Transverse colon (tissue), 4 donors: ENCODE measurements around the gene SFXN5. TPM values are rescaled to one million over a fixed set of nuclear protein-coding genes. Genes with fewer than 3 reads are reported as not detected.

Source experiments
- DNase-seq: peaks from one replicate; pipeline ENCODE4 v3.0.0-alpha.2; 2019
- H3K27ac ChIP-seq, 4 donors: fragments of 200-600 bp; sonication (generic); 2 replicates each; pipeline ENCODE4 v1.5.1; 2016 to 2018; ENCODE audit warnings: inconsistent platforms in 4 of 4
- H3K27me3 ChIP-seq: fragments of 200-600 bp; sonication (generic); 2 replicates; pipeline ENCODE4 v1.5.1; 2017; ENCODE audit warnings: inconsistent platforms
- H3K36me3 ChIP-seq, 4 donors: fragments of 200-600 bp; sonication (generic); 2 replicates each; pipeline ENCODE4 v1.5.1; 2017 to 2019; ENCODE audit warnings: inconsistent platforms in 4 of 4
- H3K4me1 ChIP-seq, 4 donors: fragments of 200-600 bp; sonication (generic); 2 replicates each; pipeline ENCODE4 v1.5.1; 2017 to 2020; ENCODE audit warnings: inconsistent platforms in 4 of 4
- H3K4me3 ChIP-seq, 4 donors: fragments of 200-600 bp; sonication (generic); 1 replicate in 1 of 4; 2 replicates in 3 of 4; pipeline versions ENCODE4 v1.5.1 to v1.6.1; 2017 to 2019; ENCODE audit warnings: inconsistent platforms in 4 of 4
- H3K9me3 ChIP-seq, 2 donors: fragments of 200-600 bp; sonication (generic); 2 replicates each; pipeline ENCODE4 v1.5.1; 2017 to 2019; ENCODE audit warnings: inconsistent platforms in 2 of 2
- EP300 ChIP-seq: sonication (generic); formaldehyde crosslinking; IDR thresholded peaks from one replicate; pipeline ENCODE4 v1.6.1; 2017; ENCODE audit warnings: antibody characterized with exemption, low read depth
- POLR2A ChIP-seq: fragments of 450-650 bp; IDR thresholded peaks from one replicate; pipeline ENCODE4 v1.6.1; 2016; ENCODE audit warnings: antibody characterized with exemption, mild to moderate bottlenecking, moderate library complexity
- POLR2AphosphoS5 ChIP-seq, 3 donors: sonication (generic); formaldehyde crosslinking; IDR thresholded peaks; one replicate each; pipeline ENCODE4 v1.6.1; 2016; ENCODE audit warnings: antibody characterized with exemption in 3 of 3
- WGBS, 2 donors: methylation state at CpG; one replicate each; pipeline ENCODE4 v1.1.5; 2018; ENCODE audit warnings: low coverage in 1 of 2; 5-methylcytosine and 5-hydroxymethylcytosine counted together
- in situ Hi-C, 4 donors: fragments of 200-750 bp; cut with MboI; loops; one replicate each; pipeline versions ENCODE4 v1.15.0 to v1.15.1; 2017; ENCODE audit warnings: low sequenced_read_pairs in 3 of 4, low pct_ligation_motif_present in 1 of 4, low pct_unique_long_range_greater_than_20kb in 1 of 4
- intact Hi-C: fragments of 100-400 bp; cut with DNase I; formaldehyde crosslinking; loops from one replicate; pipeline ENCODE4 v1.15.1; 2023; ENCODE audit warnings: low total_unique reads
- total RNA-seq, 4 donors: library from RNA; depleted of rRNA; stranded (reverse); fragments of >200 nt; gene quantifications; one replicate each; pipeline ENCODE4 v1.1.0, GENCODE V29; 2016
- TF ChIP-seq, protein P1 (sequence below), 5 experiments: fragments of 200-600 bp in 3 of 5; fragments of 450-650 bp in 2 of 5; sonication (generic) in 3 of 5; IDR thresholded peaks; 1 replicate in 2 of 5; 2 replicates in 3 of 5; pipeline ENCODE4 v1.5.1; 2016 to 2017; ENCODE audit warnings: antibody characterized with exemption in 5 of 5, inconsistent platforms in 3 of 5, mild to moderate bottlenecking in 2 of 5, moderate library complexity in 1 of 5

Gene SFXN5
- total RNA-seq, 4 donors from 2014 or later = 12.3 to 98.4 (median 42.7) TPM

DNA sequence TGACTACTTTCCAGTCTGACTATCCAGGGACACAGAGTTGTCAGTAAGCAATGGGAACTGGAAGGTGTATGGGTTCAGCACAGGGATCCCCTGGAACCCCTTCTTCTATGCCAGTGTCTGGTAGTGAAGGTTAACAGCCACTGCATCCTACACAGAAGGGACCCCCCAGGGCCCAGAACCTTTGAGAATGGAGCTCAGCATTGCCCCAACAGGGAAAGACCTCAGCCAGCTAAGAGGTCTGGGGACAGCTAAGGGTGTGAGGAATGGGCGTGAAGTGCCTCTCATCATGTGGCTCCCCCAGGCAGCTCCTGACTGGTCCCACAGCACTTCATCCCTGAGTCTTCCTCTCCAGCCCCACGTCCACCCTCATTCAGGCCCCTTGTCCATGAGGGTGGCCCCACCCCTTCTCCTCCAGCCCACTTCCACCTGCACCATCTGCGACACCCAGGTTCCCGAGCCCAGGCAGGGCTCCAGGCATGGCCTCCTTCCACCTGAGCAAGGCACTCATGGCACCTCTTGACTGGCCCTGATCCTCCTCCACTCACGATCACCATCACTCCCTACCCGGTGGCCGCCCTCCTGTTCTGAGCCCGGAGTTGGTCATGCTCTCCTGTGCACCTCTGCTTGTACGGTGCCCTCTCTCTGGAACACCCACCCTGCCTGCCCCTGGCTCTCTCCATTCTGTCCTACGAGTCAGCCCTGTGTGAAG lies 77.1 kb downstream of the SFXN5 start:
- TF ChIP-seq EP300 = no peak
- no peak for TF ChIP-seq POLR2A
- no peak for TF ChIP-seq POLR2AphosphoS5 (IDR thresholded peaks at IDR 0.05)
- TF ChIP-seq, protein P1, sequence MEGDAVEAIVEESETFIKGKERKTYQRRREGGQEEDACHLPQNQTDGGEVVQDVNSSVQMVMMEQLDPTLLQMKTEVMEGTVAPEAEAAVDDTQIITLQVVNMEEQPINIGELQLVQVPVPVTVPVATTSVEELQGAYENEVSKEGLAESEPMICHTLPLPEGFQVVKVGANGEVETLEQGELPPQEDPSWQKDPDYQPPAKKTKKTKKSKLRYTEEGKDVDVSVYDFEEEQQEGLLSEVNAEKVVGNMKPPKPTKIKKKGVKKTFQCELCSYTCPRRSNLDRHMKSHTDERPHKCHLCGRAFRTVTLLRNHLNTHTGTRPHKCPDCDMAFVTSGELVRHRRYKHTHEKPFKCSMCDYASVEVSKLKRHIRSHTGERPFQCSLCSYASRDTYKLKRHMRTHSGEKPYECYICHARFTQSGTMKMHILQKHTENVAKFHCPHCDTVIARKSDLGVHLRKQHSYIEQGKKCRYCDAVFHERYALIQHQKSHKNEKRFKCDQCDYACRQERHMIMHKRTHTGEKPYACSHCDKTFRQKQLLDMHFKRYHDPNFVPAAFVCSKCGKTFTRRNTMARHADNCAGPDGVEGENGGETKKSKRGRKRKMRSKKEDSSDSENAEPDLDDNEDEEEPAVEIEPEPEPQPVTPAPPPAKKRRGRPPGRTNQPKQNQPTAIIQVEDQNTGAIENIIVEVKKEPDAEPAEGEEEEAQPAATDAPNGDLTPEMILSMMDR (IDR thresholded peaks at IDR 0.05) = no peak
- Histone ChIP-seq H3K4me1 (no peaks in the 10 kb centered on the region), H3K27ac (no peak overlapping the region), H3K9me3 (no peaks in the 10 kb centered on the region), H3K36me3 (peaks cover 0 to 6% (median 0%) of the 10 kb centered on the region in 4 donors), H3K27me3 (no peaks in the 10 kb centered on the region), H3K4me3 (no peak overlapping the region)
- no peak for DNase-seq
- WGBS, 2 donors = 91 to 100% methylated on average over 1 to 10 of the region's 10 CpGs
- in situ Hi-C loops (loop anchor here in 1 of 4 donors (25.0 kb wide), 1 partner anchor 193 kb away; no protein-coding TSS in a partner anchor), intact Hi-C loops (loop anchor here (5.0 kb wide), 2 partner anchors 163 to 183 kb away; no protein-coding TSS in a partner anchor)

DNA sequence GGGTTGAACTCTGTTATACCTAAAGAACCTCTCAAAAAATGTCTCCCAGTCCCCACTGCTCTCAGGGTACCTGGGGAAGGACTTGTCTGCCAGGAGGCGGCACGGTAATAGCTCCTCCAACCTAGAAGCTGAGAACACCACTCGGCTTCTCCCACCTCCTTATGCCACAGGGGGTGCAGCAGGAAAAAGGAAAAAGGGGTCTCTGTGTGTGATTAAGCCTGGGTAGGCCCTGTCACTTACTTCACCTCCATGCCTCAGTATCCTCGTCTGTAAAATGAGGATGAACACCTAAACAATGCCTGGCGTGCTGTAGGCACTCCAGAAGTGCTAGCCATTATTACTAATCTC lies 77.6 kb downstream of the SFXN5 start:
- Histone ChIP-seq H3K27ac (no peak overlapping the region), H3K9me3 (no peaks in the 10 kb centered on the region), H3K4me1 (no peaks in the 10 kb centered on the region), H3K36me3 (peaks cover 0 to 6% (median 0%) of the 10 kb centered on the region in 4 donors), H3K4me3 (no peak overlapping the region), H3K27me3 (no peaks in the 10 kb centered on the region)
- no peak for DNase-seq
- 91% methylated on average over 5 of the region's 5 CpGs; no CpG with 5 or more reads in 1 of the 2 donors for WGBS, 2 donors
- intact Hi-C loops = loop anchor here (5.0 kb wide), 2 partner anchors 163 to 183 kb away; no protein-coding TSS in a partner anchor
- in situ Hi-C loops = loop anchor here in 1 of 4 donors (25.0 kb wide), 1 partner anchor 193 kb away; no protein-coding TSS in a partner anchor
- TF ChIP-seq EP300 (no peak), POLR2A (no peak), POLR2AphosphoS5 (IDR thresholded peaks at IDR 0.05) (no peak)
- TF ChIP-seq, protein P1 (IDR thresholded peaks at IDR 0.05) = no peak

DNA sequence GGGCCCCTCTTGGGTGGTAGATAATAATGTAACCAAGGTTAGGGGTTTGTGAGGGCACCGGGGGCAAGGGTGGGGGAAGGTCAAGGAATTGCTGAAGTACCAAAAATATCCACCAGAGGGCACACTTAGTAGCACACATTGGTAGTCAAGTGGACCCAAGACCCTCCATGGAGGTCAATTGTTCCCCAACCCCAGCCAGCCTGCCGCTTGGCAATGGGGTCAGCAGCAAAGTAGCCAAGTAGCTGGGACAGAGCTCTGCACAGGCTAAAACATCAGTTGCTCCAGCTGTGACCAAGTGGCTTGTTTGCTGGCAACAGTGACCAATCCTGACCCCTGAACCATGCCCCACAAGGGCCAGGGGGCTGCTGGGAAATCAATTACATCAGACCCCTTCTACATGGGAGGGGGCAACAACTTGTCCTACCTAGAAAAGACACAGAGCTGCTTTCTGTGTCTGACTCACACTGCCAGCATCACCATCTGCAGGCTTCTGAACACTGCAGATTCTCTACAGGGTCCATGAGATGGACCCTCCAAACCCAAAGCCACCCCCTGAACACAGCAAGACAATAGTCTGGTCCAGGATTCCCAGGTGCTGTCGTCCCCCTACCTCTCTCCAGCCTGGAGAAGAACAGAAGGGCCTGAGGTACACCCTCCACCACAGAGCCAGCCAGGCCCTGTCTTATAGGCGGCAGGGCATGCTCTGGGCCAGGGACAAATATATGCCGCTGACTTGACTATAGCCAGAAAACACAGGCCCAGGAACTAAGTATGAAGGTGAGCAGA lies 78.2 kb downstream of the SFXN5 start:
- H3K4me3 ChIP-seq = no peak overlapping the region
- TF ChIP-seq, protein P1 (IDR thresholded peaks at IDR 0.05) = peak; percentile 81 to 88 (median 86)
- TF ChIP-seq POLR2A = no peak
- no peaks in the 10 kb centered on the region for H3K4me1 ChIP-seq
- no peak for DNase-seq
- no peak overlapping the region for H3K27ac ChIP-seq
- no peaks in the 10 kb centered on the region for H3K9me3 ChIP-seq
- 53% methylated on average over 5 of the region's 5 CpGs; no CpG with 5 or more reads in 1 of the 2 donors for WGBS, 2 donors
- intact Hi-C loops (loop anchor here (5.0 kb wide), 2 partner anchors 164 to 184 kb away; no protein-coding TSS in a partner anchor), in situ Hi-C loops (loop anchor here in 1 of 4 donors (25.0 kb wide), 1 partner anchor 194 kb away; no protein-coding TSS in a partner anchor)
- no peaks in the 10 kb centered on the region for H3K27me3 ChIP-seq
- H3K36me3 ChIP-seq = peaks cover 0 to 6% (median 0%) of the 10 kb centered on the region in 4 donors

DNA sequence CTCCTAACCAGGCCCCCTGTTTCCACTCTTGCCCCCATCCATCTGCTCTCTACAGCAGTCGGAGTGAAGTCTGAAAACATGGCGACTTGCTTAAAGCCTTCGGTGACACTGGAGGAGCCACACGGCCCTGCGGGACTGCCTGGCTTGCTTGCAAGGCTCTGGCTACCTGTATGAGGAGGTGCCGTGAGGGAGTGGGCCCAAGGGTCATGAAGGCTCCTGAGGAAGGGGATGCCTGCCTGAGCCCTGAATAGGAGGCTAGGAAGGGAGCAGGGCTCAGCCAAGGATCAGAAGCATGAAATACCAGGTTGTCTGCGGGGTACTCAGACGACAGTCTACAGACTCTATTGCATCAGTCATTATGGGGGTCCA lies 78.8 kb downstream of the SFXN5 start:
- TF ChIP-seq, protein P1 (IDR thresholded peaks at IDR 0.05) = no peak
- TF ChIP-seq POLR2A (no peak), EP300 (no peak), POLR2AphosphoS5 (IDR thresholded peaks at IDR 0.05) (no peak)
- Histone ChIP-seq H3K36me3 (peaks cover 0 to 4% (median 1%) of the 10 kb centered on the region in 4 donors), H3K4me3 (no peak overlapping the region), H3K27ac (no peak overlapping the region), H3K9me3 (no peaks in the 10 kb centered on the region), H3K4me1 (no peaks in the 10 kb centered on the region), H3K27me3 (no peaks in the 10 kb centered on the region)
- intact Hi-C loops = loop anchor here (5.0 kb wide), 2 partner anchors 165 to 185 kb away; no protein-coding TSS in a partner anchor
- DNase-seq = no peak
- in situ Hi-C loops = loop anchor here in 1 of 4 donors (25.0 kb wide), 1 partner anchor 195 kb away; no protein-coding TSS in a partner anchor
- 79 to 90% methylated on average over 2 to 8 of the region's 8 CpGs for WGBS, 2 donors
